ENCODE measurements around the gene CST1. TPM values are rescaled to one million over a fixed set of nuclear protein-coding genes. Genes with fewer than 3 reads are reported as not detected.

The CST1 gene
- total RNA-seq, 1 experiment from 2014 or later = 1.7 TPM

GRCh38 chr20:23710771-23711170 is 40.0 kb downstream of the CST1 start:
- no peak overlapping the region for H3K23ac ChIP-seq (ENCODE audit: insufficient read length, low read depth, low read length)

More at GRCh38 chr20:23710771-23711170, 40.0 kb downstream of the CST1 start:
- no peaks in the 10 kb centered on the region for H3K23me2 ChIP-seq (ENCODE audit: insufficient read length, low read depth, low read length, poor library complexity, severe bottlenecking)
- H2AFZ ChIP-seq (ENCODE audit: low read length) = no peak overlapping the region
- no peaks in the 10 kb centered on the region for H3K79me1 ChIP-seq (ENCODE audit: insufficient read depth, low read depth, low read length, poor library complexity, severe bottlenecking)
- no CpG with 5 or more reads among the region's 4 CpGs for WGBS (ENCODE audit: extremely low coverage, insufficient read length, low lambda C conversion rate)
- no peaks in the 10 kb centered on the region for H3K4me1 Mint-ChIP-seq
- TF ChIP-seq CTCF (conservative IDR thresholded peaks at IDR 0.05) = no peak
- H3K18ac ChIP-seq (ENCODE audit: insufficient read length, low read depth, low read length) = no peak overlapping the region
- no peak overlapping the region for H2BK120ac ChIP-seq (ENCODE audit: low read depth, low read length, poor library complexity, severe bottlenecking)
- no peak overlapping the region for H4K91ac ChIP-seq (ENCODE audit: insufficient read length, low read depth, low read length)
- no peak overlapping the region for H3T11ph ChIP-seq (ENCODE audit: low read length)
- H3K79me2 ChIP-seq (ENCODE audit: insufficient read depth, low read length) = no peaks in the 10 kb centered on the region
- no peak overlapping the region for H3K4me3 Mint-ChIP-seq
- H3K9me3 Mint-ChIP-seq = no peaks in the 10 kb centered on the region
- H3K36me3 Mint-ChIP-seq (ENCODE audit: insufficient read depth in 1 of 3, low read depth in 3 of 3) = no peaks in the 10 kb centered on the region
- no peak overlapping the region for H3K4me2 ChIP-seq (ENCODE audit: insufficient read depth, insufficient read length, low read length)
- H4K20me1 ChIP-seq (ENCODE audit: control insufficient read depth, insufficient read depth, insufficient read length) = no peaks in the 10 kb centered on the region
- no peak for DNase-seq
- no peaks in the 10 kb centered on the region for H3K9me3 ChIP-seq (ENCODE audit: control insufficient read depth, low read depth, low read length)
- peaks cover 11% of the 10 kb centered on the region for H3K27me3 Mint-ChIP-seq (ENCODE audit: low read depth)
- no peak overlapping the region for H3K14ac ChIP-seq (ENCODE audit: insufficient read depth, low read length)
- no peak overlapping the region for H3K9ac ChIP-seq (ENCODE audit: extremely low read depth, insufficient read length, low read length)
- no peak overlapping the region for H3K4ac ChIP-seq (ENCODE audit: low read depth, low read length)
- no peak overlapping the region for H4K5ac ChIP-seq (ENCODE audit: insufficient read length, low read depth, low read length)
- no peaks in the 10 kb centered on the region for H3K4me1 ChIP-seq (ENCODE audit: insufficient read depth, low read length)
- no peak overlapping the region for H4K8ac ChIP-seq (replicated peaks; ENCODE audit: insufficient read length, low read depth, low read length)
- H2BK5ac ChIP-seq (ENCODE audit: insufficient read length, low read length) = no peak overlapping the region
- no peak overlapping the region for H2AK5ac ChIP-seq (ENCODE audit: insufficient read length, low read length)
- no peak overlapping the region for H2BK15ac ChIP-seq (ENCODE audit: low read depth, low read length)
- no peak overlapping the region for H2BK20ac ChIP-seq (ENCODE audit: low read depth, low read length, poor library complexity, severe bottlenecking)
- H3K27ac Mint-ChIP-seq = no peak overlapping the region
- H3K27me3 ChIP-seq (ENCODE audit: insufficient read depth, low read length) = no peaks in the 10 kb centered on the region
- H2BK12ac ChIP-seq (ENCODE audit: insufficient read length, low read depth, low read length) = no peak overlapping the region
- no peak overlapping the region for H3K27ac ChIP-seq (ENCODE audit: insufficient read length, low read depth, low read length)
- H3K56ac ChIP-seq (ENCODE audit: insufficient read length, low read depth, low read length) = no peak overlapping the region
